HG02884 (cell line): ENCODE measurements around the gene VEZT.
"Not testable (repeated sequence)": the region's sequence is repeated elsewhere in the genome, so short reads cannot be mapped to it uniquely, and the experiment has no call there.

ENCODE experiments used
- ATAC-seq: cut with Tn5 transposase; IDR thresholded peaks from one replicate; pipeline ENCODE4 v1.9.1; 2021; ENCODE audit warnings: mild to moderate bottlenecking, moderate library complexity; ENCODE audit not compliant: unreplicated experiment

Gene VEZT

DNA sequence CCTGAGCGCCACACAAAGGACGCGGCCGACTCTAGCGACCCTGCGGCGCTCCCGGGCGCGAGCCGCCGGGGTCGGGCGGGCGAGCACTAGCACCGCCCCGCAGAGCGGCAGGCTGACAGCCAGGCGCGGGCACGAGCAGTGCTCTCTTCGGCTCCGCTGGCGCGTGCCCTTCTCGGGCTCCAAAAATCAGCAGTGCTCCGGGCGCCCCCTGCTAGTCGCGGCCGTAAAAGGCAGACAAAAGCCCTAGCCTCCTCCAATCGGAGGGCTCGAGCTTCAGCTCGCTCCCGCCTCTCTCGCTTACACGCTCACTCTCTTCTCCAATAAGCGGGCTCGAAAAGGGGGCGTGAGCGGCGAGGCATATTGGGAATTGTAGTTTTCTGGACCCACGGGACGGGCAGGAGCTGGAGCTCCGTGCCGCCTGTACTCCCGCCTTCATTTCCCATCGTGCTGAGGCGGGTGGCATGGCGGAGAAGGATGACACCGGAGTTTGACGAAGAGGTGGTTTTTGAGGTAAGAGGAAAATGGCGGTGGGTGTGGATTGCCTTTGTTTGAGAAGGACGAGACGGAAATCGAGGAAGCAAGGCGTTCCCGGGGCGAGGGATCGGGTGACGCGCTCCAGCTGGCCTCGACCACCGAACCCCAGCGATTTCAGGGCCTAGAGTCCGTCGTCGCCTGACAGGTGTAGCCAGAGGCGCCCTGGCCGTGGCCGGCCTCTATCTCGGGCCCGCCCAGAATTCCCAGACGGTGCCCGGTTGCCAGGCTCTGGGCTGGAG, at the start of gene VEZT, which contains the start of gene FGD6:
Gene VEZT, plus strand, starts transcription at position 431 of the 773 bp plus-strand sequence. Its CDS starts 44 bp downstream, at position 475.
Gene FGD6, minus strand, starts transcription at position 91 of the 773 bp plus-strand sequence. CDS start 227 bp downstream, outside the sequence.
- peak; percentile 92 for ATAC-seq

GRCh38 chr12:95168746-95169145, 48.9 kb upstream of the VEZT start:
- ATAC-seq: no peak

- no peak for ATAC-seq
Measured at GRCh38 chr12:95169368-95169767, 48.2 kb upstream of the VEZT start.

DNA sequence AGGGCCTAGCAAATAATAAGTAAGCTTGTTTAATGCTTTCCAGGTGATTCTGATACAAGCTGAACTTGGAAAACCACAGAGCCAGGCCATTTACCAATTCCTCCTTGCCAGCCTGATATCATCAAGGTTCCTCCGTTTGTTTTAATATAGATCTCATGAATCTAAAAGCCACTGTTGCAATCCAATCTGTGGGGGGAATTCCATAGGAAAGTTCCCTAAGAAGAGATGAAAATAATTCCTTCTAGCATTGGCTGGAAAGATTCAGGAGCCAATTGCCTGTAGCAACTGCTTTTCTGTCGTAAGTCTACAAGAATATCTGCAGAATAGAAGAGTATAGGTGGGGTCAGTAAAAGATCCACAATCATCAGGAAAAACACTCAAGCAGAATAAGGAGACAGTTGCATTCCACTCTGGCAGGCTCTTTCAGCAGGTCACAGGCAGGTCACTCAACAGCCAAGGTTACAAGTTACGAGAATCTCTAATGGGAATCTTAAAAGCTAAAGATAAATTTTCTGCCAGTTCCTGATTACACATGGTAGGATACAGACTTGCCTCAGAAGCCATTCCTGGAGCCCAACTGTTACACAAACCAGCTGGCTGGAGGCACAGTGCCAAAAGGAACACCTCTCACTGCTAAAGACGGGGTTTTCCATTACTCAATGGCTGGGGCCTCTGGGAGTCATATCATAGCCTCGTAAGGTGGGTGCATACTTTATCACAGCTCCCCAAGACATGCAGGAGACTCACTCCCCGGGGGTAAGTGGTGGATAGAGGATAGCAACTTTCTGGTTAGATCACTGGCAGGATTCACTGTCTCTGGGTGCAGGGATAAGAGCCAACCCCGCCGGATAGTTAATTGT, 44.0 kb upstream of the VEZT start:
- no peak for ATAC-seq

GRCh38 chr12:95177201-95177768, 40.3 kb upstream of the VEZT start:
- ATAC-seq: no peak

GRCh38 chr12:95178136-95178535, 39.5 kb upstream of the VEZT start:
- ATAC-seq: no peak

- no peak for ATAC-seq
Measured at GRCh38 chr12:95179011-95179410, 38.6 kb upstream of the VEZT start.

DNA sequence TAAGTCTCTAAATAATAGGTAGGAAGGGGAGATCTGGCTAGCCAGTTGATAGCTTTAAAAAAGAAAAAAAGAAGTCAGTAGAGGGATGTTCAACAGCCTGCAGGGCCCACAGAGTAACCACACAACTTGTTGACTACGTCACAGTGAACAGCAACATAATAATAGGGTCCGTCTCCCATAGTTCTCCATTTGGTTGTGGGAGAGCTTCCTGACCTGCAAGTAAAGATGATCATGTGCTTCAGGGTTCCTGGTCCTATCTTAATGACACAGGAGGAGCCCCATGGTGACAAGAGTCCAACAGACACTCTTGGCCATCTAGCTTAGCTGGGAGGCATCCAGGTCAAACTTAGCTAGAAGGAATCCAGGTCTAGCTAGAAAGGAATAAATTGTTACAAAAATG, 36.5 kb upstream of the VEZT start:
- ATAC-seq: no peak

GRCh38 chr12:95182868-95183415, 34.7 kb upstream of the VEZT start:
- peak; percentile 70 for ATAC-seq

GRCh38 chr12:95184121-95184520, 33.5 kb upstream of the VEZT start:
- ATAC-seq: no peak

GRCh38 chr12:95185072-95185471, 32.5 kb upstream of the VEZT start:
- ATAC-seq: no peak

GRCh38 chr12:95185854-95186253, 31.8 kb upstream of the VEZT start:
- no peak for ATAC-seq

DNA sequence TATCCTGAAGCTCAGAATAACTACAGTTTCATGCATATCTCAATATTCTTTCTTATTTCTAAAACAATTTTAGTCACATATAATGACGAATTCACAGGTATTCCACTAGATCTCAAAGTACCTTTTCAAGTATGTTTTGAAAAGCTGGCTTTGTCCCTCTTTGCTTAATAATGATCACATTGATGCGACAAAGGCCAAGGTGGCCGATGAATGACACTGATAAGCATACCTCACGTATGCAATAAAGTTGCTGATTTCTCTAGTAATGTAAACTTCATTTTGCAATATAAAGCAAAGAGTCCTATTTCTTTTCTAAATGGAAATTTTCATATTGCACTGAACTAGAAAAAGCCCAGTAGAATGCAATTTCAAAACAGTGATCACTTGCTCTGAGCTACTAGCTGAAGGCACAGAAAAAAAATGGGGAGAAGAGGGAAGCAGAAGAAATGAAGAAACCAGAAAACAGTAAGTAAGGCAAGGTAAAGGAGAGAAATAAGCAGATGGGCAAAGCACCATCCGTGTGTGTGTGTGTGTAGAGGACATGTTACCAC, 29.7 kb upstream of the VEZT start:
- no peak for ATAC-seq

DNA sequence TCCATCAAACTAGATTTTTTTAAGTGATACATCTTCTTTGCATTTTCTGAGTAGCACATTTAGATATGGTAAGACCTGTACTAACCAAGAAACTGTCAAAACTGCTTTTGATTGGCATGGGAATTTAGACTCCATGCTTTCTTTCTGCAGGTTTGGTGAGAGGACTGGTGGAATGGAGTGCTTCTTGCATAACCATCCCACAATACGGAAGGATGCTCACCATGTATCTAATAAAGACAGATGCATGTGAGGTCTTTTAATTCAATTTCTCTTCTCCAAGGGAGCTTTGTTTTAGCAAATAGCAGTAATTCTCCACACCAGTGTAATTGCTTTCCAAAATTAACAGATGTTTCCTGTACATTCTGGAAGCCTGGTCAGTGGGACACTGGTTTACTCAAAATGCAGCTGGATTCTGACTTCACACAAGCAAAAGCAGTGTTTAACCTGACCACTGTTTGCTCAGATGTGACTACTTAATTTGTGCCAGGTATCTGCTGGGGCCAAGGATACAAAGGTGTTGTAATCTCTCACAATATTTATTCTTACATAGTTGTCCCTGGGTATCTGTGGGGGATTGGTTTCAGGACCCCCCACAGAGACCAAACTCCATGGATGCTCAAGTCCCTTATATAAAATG, 26.4 kb upstream of the VEZT start:
- ATAC-seq: no peak

- ATAC-seq: no peak
Measured at GRCh38 chr12:95192271-95192670, 25.3 kb upstream of the VEZT start.

GRCh38 chr12:95193139-95193538, 24.5 kb upstream of the VEZT start:
- no peak for ATAC-seq

GRCh38 chr12:95195122-95195521, 22.5 kb upstream of the VEZT start:
- ATAC-seq: no peak

DNA sequence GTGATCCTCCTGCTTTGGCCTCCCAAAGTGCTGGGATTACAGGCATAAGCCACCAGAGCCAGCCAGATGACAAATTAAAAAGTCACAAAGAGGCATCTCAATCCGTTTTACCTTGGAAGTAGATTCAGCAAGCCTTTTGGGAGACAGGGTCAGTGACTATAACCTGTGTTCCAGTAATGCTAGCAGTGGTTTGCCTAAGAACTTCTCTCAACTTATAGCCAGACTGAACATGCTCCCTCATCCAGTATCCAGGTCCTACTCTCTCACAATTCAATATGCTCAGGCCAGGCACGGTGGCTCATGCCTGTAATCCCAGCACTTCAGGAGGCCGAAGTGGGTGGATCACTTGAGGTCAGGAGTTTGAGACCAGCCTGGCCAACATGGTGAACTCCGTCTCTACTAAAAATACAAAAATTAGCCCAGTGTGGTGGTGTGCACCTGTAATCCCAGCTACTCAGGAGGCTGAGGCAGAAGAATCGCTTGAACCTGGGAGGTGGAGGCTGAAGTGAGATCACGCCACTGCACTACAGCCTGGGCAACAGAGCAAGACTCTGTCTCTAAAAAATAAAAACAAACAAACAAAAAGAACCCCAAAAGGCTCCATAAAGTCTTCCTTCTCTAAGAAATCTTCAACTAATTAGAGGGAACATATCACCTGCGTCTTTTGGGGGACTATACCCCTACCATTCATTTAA, 20.6 kb upstream of the VEZT start:
- not testable (repeated sequence) for ATAC-seq

DNA sequence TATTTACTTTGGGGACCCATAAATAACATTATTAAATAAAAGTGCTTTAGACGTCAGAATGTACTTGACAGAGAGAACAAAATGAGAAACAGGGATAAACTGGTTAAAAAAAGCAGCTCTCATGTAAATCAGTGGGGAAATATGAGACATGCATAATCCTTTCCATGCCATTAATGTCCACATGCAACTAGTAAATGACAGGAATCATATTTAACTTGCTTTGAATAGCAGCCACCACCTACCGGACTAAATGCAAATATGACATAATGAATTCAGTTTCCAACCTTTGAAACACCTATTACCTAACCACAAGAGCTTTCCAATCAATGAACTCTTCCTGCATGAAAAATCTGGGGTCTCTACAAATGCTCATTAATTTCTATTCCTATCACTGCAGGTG, 20.0 kb upstream of the VEZT start:
- no peak for ATAC-seq

DNA sequence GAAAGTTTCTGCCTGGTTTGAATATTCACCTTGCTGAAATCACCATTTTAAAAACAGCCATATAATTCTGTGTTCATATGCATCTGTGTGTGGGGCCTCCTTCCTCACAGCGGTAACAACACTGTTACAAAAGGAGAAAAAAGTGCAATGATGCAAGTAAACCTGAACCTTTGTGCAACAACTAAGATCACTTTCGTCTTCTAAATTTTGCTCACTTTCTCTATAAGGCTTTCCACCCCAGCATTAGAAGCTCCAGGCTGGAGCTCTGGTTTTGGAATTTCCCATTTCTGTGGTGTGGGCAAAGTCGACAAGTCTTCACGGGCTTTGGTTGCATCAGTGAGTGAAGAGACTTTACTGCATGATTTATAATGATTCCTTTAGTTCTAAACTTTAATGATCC, 18.7 kb upstream of the VEZT start:
- no peak for ATAC-seq
